A673 (cell line): ENCODE data around the gene LINC01488. TPM values are rescaled to one million over a fixed set of nuclear protein-coding genes. Genes with fewer than 3 reads are reported as not detected.

Experiments used
- BruUV-seq: library from RNA; stranded (reverse); fragments of 400-500 nt; replicated peaks from 2 replicates; lab custom pipeline; 2021; lab: Mats Ljungman, UMichigan
- CTCF ChIA-PET: fragments of 300-600 bp; sonication (Branson Sonifier 250); formaldehyde crosslinking; loops from one replicate; lab custom pipeline; 2022; ENCODE audit warnings: antibody characterized with exemption; lab: Charles Lee
- POLR2A ChIA-PET: fragments of 300-600 bp; sonication (Branson Sonifier 250); formaldehyde crosslinking; loops from one replicate; lab custom pipeline; 2022; ENCODE audit warnings: antibody characterized with exemption; ENCODE audit not compliant: low non-redundant PET; lab: Charles Lee
- DNase-seq: peaks from one replicate; pipeline ENCODE4 v3.0.0-alpha.2; 2015; ENCODE audit warnings: low spot score
- H3K27ac ChIP-seq: fragments of 200-600 bp; sonication (generic); 2 replicates; pipeline ENCODE4 v1.5.1; 2016; ENCODE audit warnings: mixed run types, low read depth, mild to moderate bottlenecking, mixed read lengths, antibody characterized with exemption, low read length; ENCODE audit not compliant: poor library complexity, severe bottlenecking
- H3K27me3 ChIP-seq: fragments of 200-600 bp; sonication (generic); replicated peaks from 2 replicates; pipeline ENCODE4 v1.6.1; 2017; ENCODE audit warnings: mixed run types, low read depth, mild to moderate bottlenecking, mixed read lengths, antibody characterized with exemption, low read length; ENCODE audit not compliant: insufficient read depth, poor library complexity
- H3K36me3 ChIP-seq: fragments of 200-600 bp; sonication (generic); 2 replicates; pipeline ENCODE4 v1.6.1; 2016; ENCODE audit warnings: mixed run types, mild to moderate bottlenecking, mixed read lengths, antibody characterized with exemption, low read length; ENCODE audit not compliant: insufficient read depth, poor library complexity, severe bottlenecking
- H3K4me1 ChIP-seq: fragments of 200-600 bp; sonication (generic); 2 replicates; pipeline ENCODE4 v1.6.1; 2017; ENCODE audit warnings: mixed run types, mild to moderate bottlenecking, mixed read lengths, antibody characterized with exemption, low read length; ENCODE audit not compliant: insufficient read depth, poor library complexity, severe bottlenecking
- H3K4me3 ChIP-seq: fragments of 200-600 bp; sonication (generic); 2 replicates; pipeline ENCODE4 v1.5.1; 2016; ENCODE audit warnings: low read depth, mixed run types, mild to moderate bottlenecking, mixed read lengths, low read length; ENCODE audit not compliant: poor library complexity, severe bottlenecking
- H3K9me3 ChIP-seq: fragments of 200-600 bp; sonication (generic); 2 replicates; pipeline ENCODE4 v1.6.1; 2016; ENCODE audit warnings: mixed run types, low read depth, mild to moderate bottlenecking, mixed read lengths, antibody characterized with exemption, low read length; ENCODE audit not compliant: poor library complexity, severe bottlenecking
- EZH2 ChIP-seq: fragments of 200-600 bp; sonication (generic); IDR thresholded peaks from 2 replicates; pipeline ENCODE4 v1.6.1; 2017; ENCODE audit warnings: borderline replicate concordance, low read depth, mild to moderate bottlenecking, mixed read lengths, antibody characterized with exemption, low read length; ENCODE audit not compliant: poor library complexity, severe bottlenecking
- intact Hi-C: fragments of 100-400 bp; cut with micrococcal nuclease; formaldehyde crosslinking; loops from one replicate; pipeline ENCODE4 v1.10.0; 2022; ENCODE audit not compliant: unreplicated experiment
- total RNA-seq: library from RNA; stranded (reverse); gene quantifications from 2 replicates; pipeline ENCODE4 v1.2.3, GENCODE V29; 2021
- TF ChIP-seq, protein P1 (sequence below): fragments of 300-800, 200-600 bp; sonication (generic); conservative IDR thresholded peaks from 2 replicates; pipeline ENCODE4 v1.5.1; 2017; ENCODE audit warnings: low read depth, mild to moderate bottlenecking, antibody characterized with exemption, low read length, moderate library complexity, mixed read lengths

Gene LINC01488
- total RNA-seq, 1 experiment from 2014 or later, result not detected

GRCh38 chr11:69509381-69509780 lies 27.9 kb downstream of the LINC01488 start:
- TF ChIP-seq EZH2, result no peak
- TF ChIP-seq, protein P1, sequence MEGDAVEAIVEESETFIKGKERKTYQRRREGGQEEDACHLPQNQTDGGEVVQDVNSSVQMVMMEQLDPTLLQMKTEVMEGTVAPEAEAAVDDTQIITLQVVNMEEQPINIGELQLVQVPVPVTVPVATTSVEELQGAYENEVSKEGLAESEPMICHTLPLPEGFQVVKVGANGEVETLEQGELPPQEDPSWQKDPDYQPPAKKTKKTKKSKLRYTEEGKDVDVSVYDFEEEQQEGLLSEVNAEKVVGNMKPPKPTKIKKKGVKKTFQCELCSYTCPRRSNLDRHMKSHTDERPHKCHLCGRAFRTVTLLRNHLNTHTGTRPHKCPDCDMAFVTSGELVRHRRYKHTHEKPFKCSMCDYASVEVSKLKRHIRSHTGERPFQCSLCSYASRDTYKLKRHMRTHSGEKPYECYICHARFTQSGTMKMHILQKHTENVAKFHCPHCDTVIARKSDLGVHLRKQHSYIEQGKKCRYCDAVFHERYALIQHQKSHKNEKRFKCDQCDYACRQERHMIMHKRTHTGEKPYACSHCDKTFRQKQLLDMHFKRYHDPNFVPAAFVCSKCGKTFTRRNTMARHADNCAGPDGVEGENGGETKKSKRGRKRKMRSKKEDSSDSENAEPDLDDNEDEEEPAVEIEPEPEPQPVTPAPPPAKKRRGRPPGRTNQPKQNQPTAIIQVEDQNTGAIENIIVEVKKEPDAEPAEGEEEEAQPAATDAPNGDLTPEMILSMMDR, result no peak
- no peaks in the 10 kb centered on the region for H3K36me3 ChIP-seq
- ChIA-PET POLR2A (no interaction called here), CTCF (no interaction called here)
- H3K9me3 ChIP-seq, result no peaks in the 10 kb centered on the region
- H3K4me3 ChIP-seq, result no peak overlapping the region
- no peaks in the 10 kb centered on the region for H3K4me1 ChIP-seq
- intact Hi-C loops, result no loop called here
- DNase-seq, result no peak
- BruUV-seq, result no TSS peak
- no peaks in the 10 kb centered on the region for H3K27me3 ChIP-seq
- no peak overlapping the region for H3K27ac ChIP-seq

GRCh38 chr11:69509846-69510390 lies 28.5 kb downstream of the LINC01488 start:
- Histone ChIP-seq H3K27ac (no peak overlapping the region), H3K36me3 (no peaks in the 10 kb centered on the region), H3K4me3 (no peak overlapping the region), H3K4me1 (no peaks in the 10 kb centered on the region), H3K9me3 (no peaks in the 10 kb centered on the region), H3K27me3 (no peaks in the 10 kb centered on the region)
- POLR2A ChIA-PET, result no interaction called here
- TF ChIP-seq EZH2, result no peak
- TF ChIP-seq, protein P1, result no peak
- no TSS peak for BruUV-seq
- no peak for DNase-seq
- intact Hi-C loops, result no loop called here
- CTCF ChIA-PET, result no interaction called here

DNA sequence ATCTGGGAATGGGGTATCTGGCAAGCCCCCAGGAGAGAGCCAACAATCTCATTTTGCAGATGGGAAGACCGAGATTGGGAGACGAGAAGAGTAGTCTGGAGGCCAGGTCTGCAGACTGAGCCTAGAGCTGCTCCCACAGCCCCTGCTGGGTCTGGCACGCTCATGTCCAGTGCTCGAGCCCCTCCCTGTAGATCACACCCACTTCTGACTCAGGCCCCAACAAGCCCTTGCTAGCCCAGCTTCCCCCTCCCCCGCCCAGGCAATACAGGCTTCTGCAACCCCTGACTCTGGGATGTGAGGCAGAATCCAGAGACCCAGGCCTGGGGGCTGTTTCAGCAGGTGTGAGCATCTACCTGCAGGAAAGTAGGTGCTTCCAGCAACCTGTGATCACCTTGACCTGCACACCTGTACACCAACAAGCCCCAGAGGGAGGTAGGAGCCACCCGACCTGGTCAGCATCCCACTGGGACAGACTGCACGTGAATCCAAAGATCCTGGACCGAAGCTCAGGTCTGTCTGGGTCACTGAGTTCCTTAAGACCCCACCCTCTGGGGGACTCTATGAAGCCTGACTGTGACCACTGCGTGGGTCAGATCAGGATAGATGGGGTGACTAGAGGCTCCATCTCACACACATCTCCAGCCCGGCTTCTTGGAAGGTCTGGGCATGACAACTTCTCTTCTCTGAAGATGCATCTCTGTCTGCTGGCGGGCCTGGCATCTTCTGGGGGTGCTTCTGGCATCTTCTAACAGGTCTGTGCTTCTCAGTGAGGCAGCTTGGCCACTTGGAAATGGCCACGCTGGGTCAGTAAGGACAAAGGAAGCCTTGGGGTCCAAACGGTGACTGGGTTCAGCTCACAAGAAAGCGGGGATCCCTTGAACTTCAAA lies 29.3 kb downstream of the LINC01488 start:
- intact Hi-C loops, result no loop called here
- no TSS peak for BruUV-seq
- no peaks in the 10 kb centered on the region for H3K9me3 ChIP-seq
- ChIA-PET CTCF (interaction anchor here (0.6 kb wide), 1 partner anchor 323 kb away, joined by 3 read pairs; no protein-coding TSS in a partner anchor), POLR2A (no interaction called here)
- TF ChIP-seq EZH2, result no peak
- no peak overlapping the region for H3K27ac ChIP-seq
- no peaks in the 10 kb centered on the region for H3K4me1 ChIP-seq
- no peaks in the 10 kb centered on the region for H3K36me3 ChIP-seq
- DNase-seq, result no peak
- no peaks in the 10 kb centered on the region for H3K27me3 ChIP-seq
- no peak overlapping the region for H3K4me3 ChIP-seq
